GM12873 (cell line): ENCODE data around the gene TTBK1.

ENCODE experiments used
- TF ChIP-seq, protein P1 (sequence below): IDR thresholded peaks from 2 replicates; pipeline ENCODE4 v1.5.1; 2012; ENCODE audit warnings: low read depth, mild to moderate bottlenecking, moderate library complexity, low read length, control low read depth; ENCODE audit not compliant: insufficient read depth; ENCODE audit errors: missing control alignments

TTBK1 gene

GRCh38 chr6:43226192-43226851, 17.0 kb upstream of the TTBK1 start:
- TF ChIP-seq, protein P1, sequence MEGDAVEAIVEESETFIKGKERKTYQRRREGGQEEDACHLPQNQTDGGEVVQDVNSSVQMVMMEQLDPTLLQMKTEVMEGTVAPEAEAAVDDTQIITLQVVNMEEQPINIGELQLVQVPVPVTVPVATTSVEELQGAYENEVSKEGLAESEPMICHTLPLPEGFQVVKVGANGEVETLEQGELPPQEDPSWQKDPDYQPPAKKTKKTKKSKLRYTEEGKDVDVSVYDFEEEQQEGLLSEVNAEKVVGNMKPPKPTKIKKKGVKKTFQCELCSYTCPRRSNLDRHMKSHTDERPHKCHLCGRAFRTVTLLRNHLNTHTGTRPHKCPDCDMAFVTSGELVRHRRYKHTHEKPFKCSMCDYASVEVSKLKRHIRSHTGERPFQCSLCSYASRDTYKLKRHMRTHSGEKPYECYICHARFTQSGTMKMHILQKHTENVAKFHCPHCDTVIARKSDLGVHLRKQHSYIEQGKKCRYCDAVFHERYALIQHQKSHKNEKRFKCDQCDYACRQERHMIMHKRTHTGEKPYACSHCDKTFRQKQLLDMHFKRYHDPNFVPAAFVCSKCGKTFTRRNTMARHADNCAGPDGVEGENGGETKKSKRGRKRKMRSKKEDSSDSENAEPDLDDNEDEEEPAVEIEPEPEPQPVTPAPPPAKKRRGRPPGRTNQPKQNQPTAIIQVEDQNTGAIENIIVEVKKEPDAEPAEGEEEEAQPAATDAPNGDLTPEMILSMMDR = no peak

- TF ChIP-seq, protein P1 = peak; percentile 88
Measured at GRCh38 chr6:43228951-43229802, 14.1 kb upstream of the TTBK1 start, which contains the start of gene DNPH1. Gene DNPH1 (minus strand): TSS chr6:43229481. CDS start chr6:43229456, 25 bp downstream.

- TF ChIP-seq, protein P1 = no peak
Measured at GRCh38 chr6:43229803-43230620, 13.3 kb upstream of the TTBK1 start.

- TF ChIP-seq, protein P1 = no peak
Measured at GRCh38 chr6:43231053-43231452, 12.2 kb upstream of the TTBK1 start.

DNA sequence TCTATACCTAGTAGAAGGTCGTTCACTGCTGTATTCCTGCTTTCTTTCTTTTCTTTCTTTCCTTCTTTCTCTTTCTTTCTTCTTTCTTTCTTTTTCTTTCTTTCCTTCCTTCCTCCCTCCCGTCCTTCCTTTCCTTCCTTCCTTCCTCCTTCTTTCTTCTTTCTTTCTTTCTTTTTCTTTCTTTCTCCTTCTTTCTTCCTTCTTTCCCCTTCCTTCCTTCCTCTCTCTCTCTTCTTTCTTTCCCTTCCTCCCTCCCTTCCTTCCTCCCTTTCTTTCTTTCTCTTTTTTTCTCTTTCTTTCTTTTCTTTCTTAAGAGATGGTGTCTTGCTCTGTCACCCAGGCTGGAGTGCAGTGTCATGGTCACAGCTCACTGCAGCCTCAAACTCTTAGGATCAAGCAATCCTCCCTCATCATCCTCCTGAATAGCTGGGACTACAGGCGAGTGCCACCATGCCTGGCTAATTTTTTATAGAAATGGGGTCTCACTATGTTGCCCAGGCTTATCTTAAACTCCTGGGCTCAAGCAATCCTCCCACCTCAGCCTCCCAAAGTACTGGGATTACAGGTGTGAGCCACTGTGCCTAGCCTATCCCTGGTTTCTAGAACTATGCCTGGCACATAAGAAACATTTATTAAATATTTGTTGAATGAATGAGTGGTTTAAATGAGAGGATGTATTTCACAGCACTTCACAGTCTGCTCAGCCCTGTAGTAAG, 11.4 kb upstream of the TTBK1 start:
- TF ChIP-seq, protein P1 = no peak

DNA sequence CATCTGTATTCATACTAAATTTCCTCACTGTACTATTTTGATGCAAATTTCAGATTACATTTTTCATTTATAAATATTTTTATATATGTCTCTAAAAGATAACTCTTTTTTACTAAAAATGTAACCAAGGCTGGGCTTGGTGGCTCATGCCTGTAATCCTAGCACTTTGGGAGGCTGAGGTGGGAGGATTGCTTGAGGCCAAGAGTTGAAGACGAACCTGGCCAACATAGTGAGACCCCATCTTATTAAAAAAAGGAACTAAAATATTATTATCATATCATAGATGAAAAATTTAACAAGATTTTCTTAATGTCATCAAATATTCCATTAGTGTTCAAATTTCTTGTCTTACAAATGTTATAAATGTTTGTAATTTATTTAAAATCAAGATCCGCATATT, 7.4 kb upstream of the TTBK1 start:
- TF ChIP-seq, protein P1 = no peak
